ENCODE measurements around the gene ZNF45.

DNA sequence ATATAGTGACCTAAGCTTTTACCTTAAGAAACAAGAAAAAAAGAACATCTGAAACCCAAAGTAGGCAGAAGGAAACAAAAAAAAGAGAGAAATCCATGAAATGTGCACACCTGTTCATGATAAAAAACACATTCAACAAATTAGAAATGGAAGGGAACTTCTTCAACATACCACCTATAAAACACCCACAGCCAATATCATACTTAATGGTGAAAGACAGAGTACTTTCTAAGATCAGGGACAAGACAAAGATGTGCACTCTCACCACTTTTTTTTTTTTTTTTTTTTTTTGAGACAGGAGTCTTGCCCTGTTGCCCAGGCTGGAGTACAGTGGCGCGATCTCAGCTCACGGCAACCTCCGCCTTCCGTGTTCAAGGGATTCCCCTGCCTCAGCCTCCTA lies 29.2 kb downstream of the ZNF45 start:
- TF ChIP-seq, protein P1, sequence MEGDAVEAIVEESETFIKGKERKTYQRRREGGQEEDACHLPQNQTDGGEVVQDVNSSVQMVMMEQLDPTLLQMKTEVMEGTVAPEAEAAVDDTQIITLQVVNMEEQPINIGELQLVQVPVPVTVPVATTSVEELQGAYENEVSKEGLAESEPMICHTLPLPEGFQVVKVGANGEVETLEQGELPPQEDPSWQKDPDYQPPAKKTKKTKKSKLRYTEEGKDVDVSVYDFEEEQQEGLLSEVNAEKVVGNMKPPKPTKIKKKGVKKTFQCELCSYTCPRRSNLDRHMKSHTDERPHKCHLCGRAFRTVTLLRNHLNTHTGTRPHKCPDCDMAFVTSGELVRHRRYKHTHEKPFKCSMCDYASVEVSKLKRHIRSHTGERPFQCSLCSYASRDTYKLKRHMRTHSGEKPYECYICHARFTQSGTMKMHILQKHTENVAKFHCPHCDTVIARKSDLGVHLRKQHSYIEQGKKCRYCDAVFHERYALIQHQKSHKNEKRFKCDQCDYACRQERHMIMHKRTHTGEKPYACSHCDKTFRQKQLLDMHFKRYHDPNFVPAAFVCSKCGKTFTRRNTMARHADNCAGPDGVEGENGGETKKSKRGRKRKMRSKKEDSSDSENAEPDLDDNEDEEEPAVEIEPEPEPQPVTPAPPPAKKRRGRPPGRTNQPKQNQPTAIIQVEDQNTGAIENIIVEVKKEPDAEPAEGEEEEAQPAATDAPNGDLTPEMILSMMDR (conservative IDR thresholded peaks at IDR 0.05; ENCODE audit: low read length): no peak
- TF ChIP-seq EZH2phosphoT487 (IDR thresholded peaks at IDR 0.05; ENCODE audit: borderline replicate concordance): no peak
